HEK293 (cell line): ENCODE results near the gene CHKA.

Source experiments
- CTCF ChIP-seq: fragments of 450-650 bp; formaldehyde crosslinking; IDR thresholded peaks from 2 replicates; pipeline ENCODE4 v1.5.1; 2016; ENCODE audit warnings: missing biosample characterization, missing genetic modification characterization
- TF ChIP-seq, protein P1 (sequence below): fragments of 450-650 bp; formaldehyde crosslinking; IDR thresholded peaks from 2 replicates; pipeline ENCODE4 v1.5.1; 2016; ENCODE audit warnings: missing biosample characterization, missing genetic modification characterization, low read depth

- TF ChIP-seq CTCF (tag by site-specific recombination) = peak; percentile 45
- TF ChIP-seq, protein P1, sequence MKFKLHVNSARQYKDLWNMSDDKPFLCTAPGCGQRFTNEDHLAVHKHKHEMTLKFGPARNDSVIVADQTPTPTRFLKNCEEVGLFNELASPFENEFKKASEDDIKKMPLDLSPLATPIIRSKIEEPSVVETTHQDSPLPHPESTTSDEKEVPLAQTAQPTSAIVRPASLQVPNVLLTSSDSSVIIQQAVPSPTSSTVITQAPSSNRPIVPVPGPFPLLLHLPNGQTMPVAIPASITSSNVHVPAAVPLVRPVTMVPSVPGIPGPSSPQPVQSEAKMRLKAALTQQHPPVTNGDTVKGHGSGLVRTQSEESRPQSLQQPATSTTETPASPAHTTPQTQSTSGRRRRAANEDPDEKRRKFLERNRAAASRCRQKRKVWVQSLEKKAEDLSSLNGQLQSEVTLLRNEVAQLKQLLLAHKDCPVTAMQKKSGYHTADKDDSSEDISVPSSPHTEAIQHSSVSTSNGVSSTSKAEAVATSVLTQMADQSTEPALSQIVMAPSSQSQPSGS (tag by site-specific recombination) = no peak
These were observed 99.9 kb downstream of the CHKA start for GRCh38 chr11:68021167-68021787.
